ENCODE results near the gene ITK.

ITK gene

GRCh38 chr5:157258450-157258849, 77.8 kb downstream of the ITK start:
- Histone ChIP-seq H3K9me3 (peaks cover 11% of the 10 kb centered on the region), H3K27me3 (no peaks in the 10 kb centered on the region), H3K4me1 (peaks cover 21% of the 10 kb centered on the region), H3K9ac (no peak overlapping the region), H3K4me2 (no peak overlapping the region), H3K4me3 (no peak overlapping the region), H3K36me3 (no peaks in the 10 kb centered on the region), H4K20me1 (no peaks in the 10 kb centered on the region), H3K27ac (no peak overlapping the region)
- no peak for TF ChIP-seq Cebpa-rat (IDR thresholded peaks at IDR 0.05)

GRCh38 chr5:157259699-157260098, 79.1 kb downstream of the ITK start:
- Histone ChIP-seq H3K9me3 (peaks cover 11% of the 10 kb centered on the region), H3K9ac (no peak overlapping the region), H3K36me3 (no peaks in the 10 kb centered on the region), H3K4me3 (no peak overlapping the region), H3K4me2 (no peak overlapping the region), H3K27me3 (no peaks in the 10 kb centered on the region), H3K4me1 (peaks cover 25% of the 10 kb centered on the region), H3K27ac (no peak overlapping the region), H4K20me1 (no peaks in the 10 kb centered on the region)
- TF ChIP-seq Cebpa-rat (IDR thresholded peaks at IDR 0.05) = no peak

- H3K9ac ChIP-seq = 0 out of 2 replicates have a peak overlapping the region, but pooled peaks have one; percentile 9
- peaks cover 4% of the 10 kb centered on the region for H3K36me3 ChIP-seq
- H3K27ac ChIP-seq = 0 out of 2 replicates have a peak overlapping the region, but pooled peaks have one; percentile 29
- no peak overlapping the region for H3K4me3 ChIP-seq
- H3K4me2 ChIP-seq = peak overlapping the region; percentile 95
- TF ChIP-seq Cebpa-rat (IDR thresholded peaks at IDR 0.05) = no peak
- peaks cover 46% of the 10 kb centered on the region for H3K4me1 ChIP-seq
- no peaks in the 10 kb centered on the region for H3K27me3 ChIP-seq
- peaks cover 1% of the 10 kb centered on the region; the same call in 1 of the 2 replicates for H3K9me3 ChIP-seq
- peaks cover 10% of the 10 kb centered on the region; the same call in 1 of the 2 replicates for H4K20me1 ChIP-seq
These were observed 83.0 kb downstream of the ITK start for GRCh38 chr5:157263496-157264090.

- Histone ChIP-seq H3K4me2 (peak within 1 kb of the TSS; percentile 97), H3K9ac (peak within 1 kb of the TSS; percentile 99), H4K20me1 (peaks cover 10% of the 10 kb centered on the region; the same call in 1 of the 2 replicates), H3K27ac (peak within 1 kb of the TSS; percentile 100), H3K36me3 (peaks cover 16% of the 10 kb centered on the region), H3K4me1 (peaks cover 68% of the 10 kb centered on the region), H3K27me3 (no peaks in the 10 kb centered on the region), H3K9me3 (no peaks in the 10 kb centered on the region), H3K4me3 (peak within 1 kb of the TSS; percentile 89)
- TF ChIP-seq Cebpa-rat (IDR thresholded peaks at IDR 0.05) = no peak
These were observed 85.2 kb downstream of the ITK start, which contains the start of gene CYFIP2 for GRCh38 chr5:157265714-157266285. Gene CYFIP2 (plus strand): TSS chr5:157266123. CDS start chr5:157285362, 19,239 bp downstream.

GRCh38 chr5:157266286-157267007, 85.8 kb downstream of the ITK start:
- peaks cover 16% of the 10 kb centered on the region for H3K36me3 ChIP-seq
- H3K4me3 ChIP-seq = peak overlapping the region; percentile 89
- peak overlapping the region; percentile 99 for H3K9ac ChIP-seq
- no peak for TF ChIP-seq Cebpa-rat (IDR thresholded peaks at IDR 0.05)
- peak overlapping the region; percentile 100 for H3K27ac ChIP-seq
- H3K4me2 ChIP-seq = peak overlapping the region; percentile 97
- no peaks in the 10 kb centered on the region for H3K27me3 ChIP-seq
- H3K9me3 ChIP-seq = no peaks in the 10 kb centered on the region
- H3K4me1 ChIP-seq = peaks cover 74% of the 10 kb centered on the region
- peaks cover 10% of the 10 kb centered on the region; the same call in 1 of the 2 replicates for H4K20me1 ChIP-seq

- no peaks in the 10 kb centered on the region for H3K27me3 ChIP-seq
- peak overlapping the region; percentile 99 for H3K9ac ChIP-seq
- peaks cover 10% of the 10 kb centered on the region; the same call in 1 of the 2 replicates for H4K20me1 ChIP-seq
- H3K4me3 ChIP-seq = peak overlapping the region; percentile 89
- TF ChIP-seq Cebpa-rat (IDR thresholded peaks at IDR 0.05) = no peak
- H3K9me3 ChIP-seq = no peaks in the 10 kb centered on the region
- peak overlapping the region; percentile 100 for H3K27ac ChIP-seq
- peak overlapping the region; percentile 97 for H3K4me2 ChIP-seq
- peaks cover 16% of the 10 kb centered on the region for H3K36me3 ChIP-seq
- peaks cover 76% of the 10 kb centered on the region for H3K4me1 ChIP-seq
These were observed 86.4 kb downstream of the ITK start for GRCh38 chr5:157267025-157267424.

- H3K36me3 ChIP-seq = peaks cover 16% of the 10 kb centered on the region
- peak overlapping the region; percentile 89 for H3K4me3 ChIP-seq
- TF ChIP-seq Cebpa-rat (IDR thresholded peaks at IDR 0.05) = no peak
- H3K9me3 ChIP-seq = no peaks in the 10 kb centered on the region
- H3K27ac ChIP-seq = peak overlapping the region; percentile 100
- no peaks in the 10 kb centered on the region for H3K27me3 ChIP-seq
- peak overlapping the region; percentile 97 for H3K4me2 ChIP-seq
- H4K20me1 ChIP-seq = peaks cover 10% of the 10 kb centered on the region; the same call in 1 of the 2 replicates
- H3K9ac ChIP-seq = peak overlapping the region; percentile 99
- peaks cover 85% of the 10 kb centered on the region for H3K4me1 ChIP-seq
These were observed 87.3 kb downstream of the ITK start for GRCh38 chr5:157267761-157268480.

GRCh38 chr5:157269165-157269671, 88.6 kb downstream of the ITK start:
- no peak for TF ChIP-seq Cebpa-rat (IDR thresholded peaks at IDR 0.05)
- Histone ChIP-seq H3K36me3 (peaks cover 17% of the 10 kb centered on the region), H3K4me1 (peaks cover 85% of the 10 kb centered on the region), H4K20me1 (peaks cover 10% of the 10 kb centered on the region; the same call in 1 of the 2 replicates), H3K4me3 (peak overlapping the region; percentile 89), H3K9me3 (no peaks in the 10 kb centered on the region), H3K9ac (peak overlapping the region; percentile 99), H3K27me3 (no peaks in the 10 kb centered on the region), H3K4me2 (peak overlapping the region; percentile 97), H3K27ac (peak overlapping the region; percentile 100)

GRCh38 chr5:157269761-157270272, 89.2 kb downstream of the ITK start:
- Histone ChIP-seq H3K9ac (peak overlapping the region; percentile 99), H3K4me1 (peaks cover 84% of the 10 kb centered on the region), H3K9me3 (peaks cover 4% of the 10 kb centered on the region; the same call in 1 of the 2 replicates), H4K20me1 (peaks cover 10% of the 10 kb centered on the region; the same call in 1 of the 2 replicates), H3K4me2 (peak overlapping the region; percentile 97), H3K4me3 (peak overlapping the region; percentile 89), H3K27me3 (no peaks in the 10 kb centered on the region), H3K27ac (peak overlapping the region; percentile 100), H3K36me3 (peaks cover 21% of the 10 kb centered on the region)
- no peak for TF ChIP-seq Cebpa-rat (IDR thresholded peaks at IDR 0.05)

Measured in BLaER1 (cell line).